ENCODE measurements around the gene MED20.
"Not testable (repeated sequence)": the region's sequence is repeated elsewhere in the genome, so short reads cannot be mapped to it uniquely, and the experiment has no call there.

MED20 gene

GRCh38 chr6:41920921-41921711, at the start of gene MED20, which contains the start of gene BYSL:
MED20 (minus strand) TSS chr6:41921139; CDS start chr6:41921018, 121 bp downstream.
BYSL (plus strand) TSS chr6:41921499; CDS start chr6:41921563, 64 bp downstream.
- peak; percentile 87 to 92 for DNase-seq (ENCODE audit: low read depth in 2 of 2)

DNA sequence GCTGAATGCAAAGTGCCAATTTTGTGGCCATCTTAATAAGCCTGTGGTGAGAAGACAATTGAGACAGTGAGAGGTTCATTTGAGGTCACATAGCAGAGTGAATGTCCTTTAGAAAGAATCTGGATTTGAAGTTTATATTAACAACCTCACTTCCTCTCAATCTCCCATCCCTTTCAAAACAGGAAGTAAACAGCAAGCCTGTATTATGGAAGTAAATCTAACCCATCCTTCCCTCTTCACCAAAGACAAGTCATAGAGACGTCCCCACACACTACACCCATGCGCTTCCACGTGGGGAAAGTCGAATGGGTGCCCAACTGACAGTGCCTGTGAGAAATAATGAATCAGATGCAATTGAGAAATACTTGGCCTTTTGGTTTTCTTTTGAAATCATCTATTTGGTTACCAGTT, 49.5 kb upstream of the MED20 start:
- DNase-seq (ENCODE audit: low read depth in 2 of 2), result peak; percentile 40 to 62

GRCh38 chr6:41967312-41968287, 46.7 kb upstream of the MED20 start:
- no peak for DNase-seq (ENCODE audit: low read depth in 2 of 2)

GRCh38 chr6:41966961-41967311, 46.0 kb upstream of the MED20 start:
- no peak for DNase-seq (ENCODE audit: low read depth in 2 of 2)

GRCh38 chr6:41966214-41966920, 45.4 kb upstream of the MED20 start:
- no peak for DNase-seq (ENCODE audit: low read depth in 2 of 2)

- no peak for DNase-seq (ENCODE audit: low read depth in 2 of 2)
Measured at GRCh38 chr6:41965429-41966213, 44.7 kb upstream of the MED20 start.

GRCh38 chr6:41964201-41964887, 43.4 kb upstream of the MED20 start:
- DNase-seq (ENCODE audit: low read depth in 2 of 2), result no peak

- no peak for DNase-seq (ENCODE audit: low read depth in 2 of 2)
Measured at GRCh38 chr6:41963371-41963770, 42.4 kb upstream of the MED20 start.

DNA sequence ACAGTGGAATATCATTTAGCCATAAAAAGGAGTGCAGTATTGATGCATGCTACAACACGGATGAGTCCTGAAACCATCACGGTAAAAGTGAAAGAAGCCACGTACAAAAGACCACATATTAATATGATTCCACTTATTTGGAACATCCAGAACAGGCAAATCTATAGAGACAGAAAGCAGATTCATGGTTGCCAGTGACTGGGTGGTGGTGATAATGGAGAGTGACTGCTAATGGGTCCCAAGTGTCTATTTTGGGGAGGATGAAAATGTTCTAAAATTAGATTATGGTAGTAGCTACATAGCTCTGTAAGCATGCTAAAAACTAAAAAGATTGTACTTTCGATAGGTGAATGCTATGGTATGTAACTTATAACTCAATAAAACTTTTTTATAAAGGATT, 39.1 kb upstream of the MED20 start:
- DNase-seq (ENCODE audit: low read depth in 2 of 2), result no peak

DNA sequence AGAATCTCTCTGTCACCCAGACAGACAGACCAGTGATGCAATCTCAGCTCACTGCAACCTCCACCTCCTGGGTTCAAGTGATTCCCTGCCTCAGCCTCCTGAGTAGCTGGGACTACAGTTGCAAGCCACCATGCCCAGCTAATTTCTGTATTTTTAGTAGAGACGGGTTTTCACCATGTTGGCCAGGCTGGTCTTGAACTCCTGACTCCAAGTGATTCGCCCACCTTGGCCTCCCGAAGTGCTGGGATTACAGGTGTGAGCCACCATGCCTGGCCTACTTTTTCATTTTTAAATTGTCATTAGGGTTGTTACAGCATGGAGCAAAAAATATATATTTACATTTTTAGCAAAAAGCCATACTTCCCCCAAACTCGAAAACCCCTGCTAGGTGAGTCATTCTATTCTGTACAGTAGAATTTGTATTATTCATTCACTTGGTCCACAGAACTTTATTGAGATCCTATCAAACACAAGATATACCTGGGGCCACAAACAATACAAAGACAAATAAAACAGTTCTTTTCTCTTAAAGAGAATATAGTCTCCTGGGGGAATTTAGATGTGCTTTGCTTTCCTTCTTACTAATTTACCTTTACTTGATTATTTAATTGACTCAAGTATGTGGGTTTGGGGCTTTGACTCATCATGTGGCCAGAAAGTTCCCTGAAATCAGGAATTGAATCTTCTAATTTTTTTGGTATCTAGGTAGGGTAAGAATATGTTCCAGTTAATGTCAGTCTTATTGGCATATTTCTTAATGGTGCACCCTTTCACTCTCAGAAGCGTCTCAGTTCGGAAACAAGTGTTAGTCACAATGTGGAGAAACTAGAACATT, 37.3 kb upstream of the MED20 start:
- DNase-seq (ENCODE audit: low read depth in 2 of 2), result no peak

DNA sequence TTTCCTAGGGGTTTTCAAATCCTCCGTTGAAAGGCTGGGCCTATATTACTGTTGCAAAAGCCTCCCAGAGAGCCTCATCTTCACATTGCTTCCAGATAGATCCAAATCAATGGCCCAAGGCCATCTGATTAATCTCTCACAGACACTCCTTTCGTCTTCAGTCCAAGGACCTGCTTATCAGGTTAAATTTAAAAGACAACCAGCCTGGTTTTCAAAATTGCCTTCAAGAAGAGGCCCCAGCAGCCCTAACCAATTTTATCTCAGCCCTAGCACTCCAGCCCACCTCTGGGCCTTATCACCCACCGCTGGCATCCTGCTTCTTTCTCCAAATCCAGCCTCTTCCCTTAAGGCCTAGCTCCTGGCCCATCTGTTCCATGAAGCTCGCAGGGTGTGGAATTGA, 36.2 kb upstream of the MED20 start:
- DNase-seq (ENCODE audit: low read depth in 2 of 2), result no peak

DNA sequence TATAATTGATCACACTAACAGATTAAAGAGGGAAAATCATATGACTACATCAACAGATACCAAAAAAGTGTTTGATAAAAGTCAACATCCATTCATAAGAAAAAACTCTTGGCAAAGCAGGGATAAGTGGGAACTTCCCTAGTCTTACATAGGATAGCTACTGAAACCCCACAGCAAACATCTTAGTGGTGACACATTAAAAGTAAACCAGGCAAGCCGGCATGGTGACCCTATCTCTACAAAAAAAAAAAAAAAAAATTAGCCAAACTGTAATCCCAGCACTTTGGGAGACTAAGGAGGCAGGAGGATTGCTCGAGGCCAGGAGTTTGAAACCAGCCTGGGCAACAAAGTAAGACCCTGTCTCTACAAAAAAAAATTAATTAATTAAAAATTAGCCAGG, 34.5 kb upstream of the MED20 start:
- DNase-seq (ENCODE audit: low read depth in 2 of 2), result no peak

GRCh38 chr6:41954668-41955067, 33.7 kb upstream of the MED20 start:
- DNase-seq (ENCODE audit: low read depth in 2 of 2), result no peak

DNA sequence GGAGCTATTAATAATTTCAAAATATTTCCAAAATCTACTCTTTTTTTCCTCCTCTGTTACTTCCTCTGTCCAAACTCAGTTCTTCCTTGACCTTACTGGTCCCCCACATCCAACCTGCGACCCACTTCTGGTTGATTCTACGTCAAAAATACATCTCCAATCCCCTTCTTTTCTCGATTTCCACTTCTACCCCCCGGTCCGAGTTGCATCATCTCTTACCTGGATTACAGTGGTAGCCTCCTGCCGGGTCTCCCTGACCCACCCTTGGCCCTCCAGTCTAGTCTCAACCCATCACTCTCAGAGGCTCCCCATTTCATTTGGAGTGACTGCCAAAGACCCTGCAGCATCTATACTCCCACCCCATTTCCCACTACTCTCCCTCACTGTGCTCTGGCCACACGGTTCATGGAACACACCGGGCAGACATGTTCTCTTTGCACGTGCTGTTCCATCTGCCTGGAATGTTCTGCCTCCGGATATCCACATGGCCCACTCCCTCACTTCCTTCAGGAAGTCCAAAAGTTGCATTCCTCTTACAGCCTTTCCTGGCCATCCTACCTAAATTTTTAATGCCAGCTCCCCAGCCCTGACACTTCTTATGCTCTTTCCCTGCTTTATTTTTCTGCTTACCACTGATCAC, 26.8 kb upstream of the MED20 start:
- DNase-seq (ENCODE audit: low read depth in 2 of 2), result no peak

GRCh38 chr6:41943456-41943855, 22.5 kb upstream of the MED20 start:
- DNase-seq (ENCODE audit: low read depth in 2 of 2), result no peak

DNA sequence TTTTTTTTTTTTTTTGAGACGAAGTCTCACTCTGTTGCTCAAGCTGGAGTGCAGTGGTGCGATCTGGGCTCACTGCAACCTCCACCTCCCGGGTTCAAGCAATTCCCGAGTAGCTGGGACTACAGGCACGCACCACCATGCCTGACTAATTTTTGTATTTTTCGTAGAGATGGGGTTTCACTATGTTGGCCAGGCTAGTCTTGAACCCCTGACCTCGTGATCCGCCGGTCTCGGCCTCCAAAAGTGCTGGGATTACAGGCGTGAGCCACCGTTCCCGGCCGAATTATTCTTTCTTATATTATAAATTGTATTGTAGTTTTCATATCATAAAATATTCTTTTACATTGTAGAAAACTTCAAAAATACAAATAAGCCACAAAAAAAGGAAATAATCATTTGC, 21.9 kb upstream of the MED20 start:
- not testable (repeated sequence) for DNase-seq (ENCODE audit: low read depth in 2 of 2)

DNA sequence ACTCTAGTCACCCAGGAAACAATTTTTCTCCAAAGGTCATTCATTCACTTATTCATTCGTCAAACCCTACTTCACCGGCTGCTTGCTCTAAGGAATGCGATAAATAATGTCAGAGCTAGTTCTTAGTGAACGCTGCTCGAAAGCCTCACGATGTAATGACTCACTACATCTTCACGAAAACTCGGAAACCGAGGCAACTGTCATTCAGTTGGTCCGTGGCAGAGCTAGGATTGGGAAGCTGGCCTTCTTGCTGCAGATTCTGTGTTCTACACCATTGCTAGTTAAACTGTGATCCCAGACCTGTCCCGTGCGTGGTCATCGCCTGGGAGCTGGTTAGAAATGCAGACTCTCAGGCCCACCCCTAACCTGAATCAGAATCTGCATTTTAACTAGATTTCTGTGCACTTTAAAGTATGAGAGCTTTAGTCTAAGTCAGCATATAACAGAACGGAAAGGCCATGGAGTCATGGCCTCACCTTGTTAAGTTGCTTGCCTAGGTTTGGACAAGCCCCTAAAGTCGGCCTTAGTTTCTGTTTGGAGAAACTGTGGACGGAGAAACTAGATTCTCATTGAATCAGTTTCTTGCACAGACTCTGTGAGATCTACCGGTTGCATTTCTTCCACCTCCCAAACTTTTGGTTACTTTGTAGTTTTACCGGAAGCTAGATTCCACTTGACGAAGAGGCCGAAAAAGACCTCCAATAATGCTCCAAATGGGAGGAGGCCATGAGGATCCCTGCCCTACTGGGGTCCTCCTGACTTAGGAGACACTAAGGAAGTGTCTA, 21.3 kb upstream of the MED20 start:
- no peak for DNase-seq (ENCODE audit: low read depth in 2 of 2)

DNA sequence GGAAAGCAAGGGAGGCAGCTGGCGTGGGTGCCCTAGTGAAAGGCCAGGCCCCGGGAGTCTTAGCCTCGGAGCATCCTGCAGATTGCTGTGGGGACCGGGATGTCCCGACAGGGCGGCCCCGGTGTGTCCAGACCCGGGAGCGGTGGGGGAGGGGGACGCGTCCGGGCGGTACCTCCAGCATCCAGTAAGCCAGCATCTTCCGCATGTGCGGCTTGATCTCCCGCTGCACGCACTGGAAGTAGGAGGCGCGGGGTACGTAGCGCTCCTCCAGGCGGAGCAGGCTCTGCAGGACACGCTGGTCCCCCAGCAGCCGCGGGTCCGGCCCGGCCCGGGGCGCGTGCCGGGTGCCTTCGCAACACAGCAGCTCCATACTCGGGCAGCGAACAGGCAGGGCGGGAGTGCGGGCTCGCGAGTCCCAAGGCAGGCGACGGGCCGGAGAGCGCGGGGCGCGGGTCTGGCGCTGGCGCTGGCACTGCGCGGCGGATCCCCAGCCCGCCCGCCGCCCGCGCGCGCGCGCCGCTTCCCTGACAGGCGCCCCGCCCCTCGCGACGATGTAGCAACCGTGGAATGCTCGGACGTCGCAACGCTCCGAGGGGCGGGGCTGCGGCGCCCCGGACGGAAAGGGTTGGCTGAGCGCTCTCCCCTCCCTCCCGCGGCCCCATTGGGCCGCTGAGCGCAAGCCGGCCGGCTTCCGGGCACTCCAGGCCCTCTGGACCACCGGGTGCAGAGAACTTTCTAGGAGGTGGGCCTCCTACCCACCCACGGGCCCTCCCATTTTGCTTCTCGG, 20.5 kb upstream of the MED20 start, which contains the start of gene CCND3:
CCND3 (minus strand) TSS at position 529 of the 787 bp plus-strand sequence; CDS start at position 370, 159 bp downstream.
- peak; percentile 79 to 94 for DNase-seq (ENCODE audit: low read depth in 2 of 2)
